MCF 10A (cell line): ENCODE data around the gene SLC2A6. TPM values are rescaled to one million over a fixed set of nuclear protein-coding genes. Genes with fewer than 3 reads are reported as not detected.

Experiments
- BruUV-seq: library from RNA; stranded (reverse); fragments of 400-500 nt; replicated peaks from 2 replicates; lab custom pipeline; 2021; lab: Mats Ljungman, UMichigan
- CTCF ChIA-PET: fragments of 300-600 bp; sonication (Branson Sonifier 250); formaldehyde crosslinking; extraction: SDS; loops from one replicate; lab custom pipeline; 2021; ENCODE audit warnings: antibody characterized with exemption, inconsistent platforms; lab: Yijun Ruan, JAX
- POLR2A ChIA-PET: fragments of 300-600, 350-650 bp; sonication (Branson Sonifier 250); formaldehyde crosslinking; extraction: SDS; loops from one replicate; lab custom pipeline; 2020; ENCODE audit warnings: antibody characterized with exemption, inconsistent platforms; lab: Yijun Ruan, JAX
- DNase-seq: peaks from one replicate; pipeline ENCODE4 v3.0.0-alpha.2; 2018; ENCODE audit not compliant: unreplicated experiment
- H3K27ac Mint-ChIP-seq: one replicate; pipeline ENCODE4 v1.8.0; 2022; ENCODE audit warnings: mild to moderate bottlenecking, low read depth, mixed read lengths; ENCODE audit not compliant: unreplicated experiment
- H3K27me3 Mint-ChIP-seq: one replicate; pipeline ENCODE4 v1.8.0; 2022; ENCODE audit warnings: mixed read lengths; ENCODE audit not compliant: insufficient read depth, unreplicated experiment
- H3K36me3 Mint-ChIP-seq: one replicate; pipeline ENCODE4 v1.8.0; 2022; ENCODE audit warnings: mild to moderate bottlenecking, moderate library complexity, mixed read lengths; ENCODE audit not compliant: insufficient read depth, unreplicated experiment
- H3K4me1 Mint-ChIP-seq: one replicate; pipeline ENCODE4 v1.8.0; 2022; ENCODE audit warnings: mixed read lengths; ENCODE audit not compliant: insufficient read depth, unreplicated experiment
- H3K4me3 Mint-ChIP-seq: one replicate; pipeline ENCODE4 v1.8.0; 2022; ENCODE audit warnings: mild to moderate bottlenecking, moderate library complexity, mixed read lengths; ENCODE audit not compliant: unreplicated experiment
- H3K9me3 Mint-ChIP-seq: one replicate; pipeline ENCODE4 v1.8.0; 2022; ENCODE audit warnings: mixed read lengths; ENCODE audit not compliant: unreplicated experiment
- CTCF ChIP-seq: fragments of 200-600 bp; IDR thresholded peaks from one replicate; pipeline ENCODE4 v1.8.0; 2022; ENCODE audit warnings: antibody characterized with exemption, mild to moderate bottlenecking; ENCODE audit not compliant: unreplicated experiment
- intact Hi-C: fragments of 100-400 bp; cut with micrococcal nuclease; formaldehyde crosslinking; loops from 2 replicates; pipeline ENCODE4 v1.14.1; 2022
- total RNA-seq: library from RNA; stranded (reverse); gene quantifications from 2 replicates; pipeline ENCODE4 v1.2.3, GENCODE V29; 2022

Gene SLC2A6
- total RNA-seq, 1 experiment from 2014 or later: 0.42 TPM

GRCh38 chr9:133485531-133486260, 6.8 kb upstream of the SLC2A6 start:
- intact Hi-C loops: loop anchor here (1.0 kb wide), 3 partner anchors 78 to 463 kb away; no protein-coding TSS in a partner anchor
- Mint-ChIP-seq H3K27ac (no peak overlapping the region), H3K36me3 (no peaks in the 10 kb centered on the region), H3K9me3 (no peaks in the 10 kb centered on the region), H3K27me3 (peaks cover 10% of the 10 kb centered on the region), H3K4me1 (no peaks in the 10 kb centered on the region), H3K4me3 (no peak overlapping the region)
- POLR2A ChIA-PET: no interaction called here
- no peak for DNase-seq
- BruUV-seq: no TSS peak
- CTCF ChIA-PET: interaction anchor here (0.7 to 1.8 kb wide), 12 partner anchors 11 to 1727 kb away, joined by 3 to 16 read pairs (median 4); no protein-coding TSS in a partner anchor
- TF ChIP-seq CTCF: no peak

- Mint-ChIP-seq H3K36me3 (no peaks in the 10 kb centered on the region), H3K4me3 (no peak overlapping the region), H3K27ac (no peak overlapping the region), H3K9me3 (no peaks in the 10 kb centered on the region), H3K27me3 (peaks cover 3% of the 10 kb centered on the region), H3K4me1 (no peaks in the 10 kb centered on the region)
- CTCF ChIA-PET: interaction anchor here (0.6 to 1.2 kb wide), 9 partner anchors 14 to 385 kb away, joined by 3 to 12 read pairs (median 3); no protein-coding TSS in a partner anchor
- TF ChIP-seq CTCF: no peak
- POLR2A ChIA-PET: interaction anchor here (0.8 kb wide), 1 partner anchor 25 kb away, joined by 4 read pairs; the partner anchor contains the start of gene CACFD1
- intact Hi-C loops: no loop called here
- no peak for DNase-seq
- no TSS peak for BruUV-seq
These were observed 6.0 kb upstream of the SLC2A6 start for GRCh38 chr9:133484671-133485437.

GRCh38 chr9:133483611-133484010, 4.7 kb upstream of the SLC2A6 start:
- CTCF ChIA-PET: interaction anchor here (1.0 kb wide), 1 partner anchor 13 kb away, joined by 5 read pairs; no protein-coding TSS in a partner anchor
- Mint-ChIP-seq H3K4me1 (no peaks in the 10 kb centered on the region), H3K4me3 (no peak overlapping the region), H3K36me3 (no peaks in the 10 kb centered on the region), H3K27me3 (no peaks in the 10 kb centered on the region), H3K9me3 (no peaks in the 10 kb centered on the region), H3K27ac (no peak overlapping the region)
- TF ChIP-seq CTCF: no peak
- BruUV-seq: no TSS peak
- POLR2A ChIA-PET: interaction anchor here (0.7 kb wide), 1 partner anchor 195 kb away, joined by 3 read pairs; no protein-coding TSS in a partner anchor
- intact Hi-C loops: no loop called here
- DNase-seq: no peak
